Measurements from ENCODE around the gene RYR2.

Gene RYR2

GRCh38 chr1:237180256-237180655 lies 138.3 kb downstream of the RYR2 start:
- ChIA-PET POLR2A (ENCODE audit: low non-redundant PET) (no interaction called here), CTCF (no interaction called here)
- DNase-seq (ENCODE audit: low spot score): no peak
- TF ChIP-seq, protein P1, sequence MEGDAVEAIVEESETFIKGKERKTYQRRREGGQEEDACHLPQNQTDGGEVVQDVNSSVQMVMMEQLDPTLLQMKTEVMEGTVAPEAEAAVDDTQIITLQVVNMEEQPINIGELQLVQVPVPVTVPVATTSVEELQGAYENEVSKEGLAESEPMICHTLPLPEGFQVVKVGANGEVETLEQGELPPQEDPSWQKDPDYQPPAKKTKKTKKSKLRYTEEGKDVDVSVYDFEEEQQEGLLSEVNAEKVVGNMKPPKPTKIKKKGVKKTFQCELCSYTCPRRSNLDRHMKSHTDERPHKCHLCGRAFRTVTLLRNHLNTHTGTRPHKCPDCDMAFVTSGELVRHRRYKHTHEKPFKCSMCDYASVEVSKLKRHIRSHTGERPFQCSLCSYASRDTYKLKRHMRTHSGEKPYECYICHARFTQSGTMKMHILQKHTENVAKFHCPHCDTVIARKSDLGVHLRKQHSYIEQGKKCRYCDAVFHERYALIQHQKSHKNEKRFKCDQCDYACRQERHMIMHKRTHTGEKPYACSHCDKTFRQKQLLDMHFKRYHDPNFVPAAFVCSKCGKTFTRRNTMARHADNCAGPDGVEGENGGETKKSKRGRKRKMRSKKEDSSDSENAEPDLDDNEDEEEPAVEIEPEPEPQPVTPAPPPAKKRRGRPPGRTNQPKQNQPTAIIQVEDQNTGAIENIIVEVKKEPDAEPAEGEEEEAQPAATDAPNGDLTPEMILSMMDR (conservative IDR thresholded peaks at IDR 0.05; ENCODE audit: low read depth): no peak
- H3K27ac ChIP-seq: no peak overlapping the region

DNA sequence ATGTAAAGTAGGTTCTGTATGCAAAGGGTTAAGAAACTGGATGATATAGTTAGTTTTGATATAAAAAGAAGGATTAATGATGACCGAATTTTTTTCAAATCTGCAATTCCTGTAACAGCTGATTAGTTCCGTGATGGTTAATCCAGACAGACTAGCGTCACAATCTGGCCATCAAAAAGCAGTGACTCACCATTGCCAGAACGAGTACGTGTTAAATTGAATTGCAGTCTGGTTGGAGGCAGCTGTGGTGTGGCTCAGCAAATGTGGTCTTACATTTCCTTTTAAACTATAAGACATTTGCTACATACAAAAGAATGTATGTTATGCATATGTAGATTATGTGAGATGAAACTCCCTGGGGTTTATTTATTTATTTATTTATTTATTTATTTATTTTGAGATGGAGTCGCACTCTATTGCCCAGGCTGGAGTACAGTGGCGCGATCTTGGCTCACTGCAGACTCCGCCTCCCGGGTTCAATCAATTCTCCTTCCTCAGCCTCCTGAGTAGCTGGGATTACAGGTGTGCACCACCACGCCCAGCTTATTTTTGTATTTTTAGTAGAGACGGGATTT lies 139.8 kb downstream of the RYR2 start:
- no peak for DNase-seq (ENCODE audit: low spot score)
- H3K27ac ChIP-seq: no peak overlapping the region
- CTCF ChIA-PET: interaction anchor here (0.6 kb wide), 1 partner anchor 576 kb away, joined by 9 read pairs; no protein-coding TSS in a partner anchor
- TF ChIP-seq, protein P1 (conservative IDR thresholded peaks at IDR 0.05; ENCODE audit: low read depth): no peak
- POLR2A ChIA-PET (ENCODE audit: low non-redundant PET): no interaction called here

DNA sequence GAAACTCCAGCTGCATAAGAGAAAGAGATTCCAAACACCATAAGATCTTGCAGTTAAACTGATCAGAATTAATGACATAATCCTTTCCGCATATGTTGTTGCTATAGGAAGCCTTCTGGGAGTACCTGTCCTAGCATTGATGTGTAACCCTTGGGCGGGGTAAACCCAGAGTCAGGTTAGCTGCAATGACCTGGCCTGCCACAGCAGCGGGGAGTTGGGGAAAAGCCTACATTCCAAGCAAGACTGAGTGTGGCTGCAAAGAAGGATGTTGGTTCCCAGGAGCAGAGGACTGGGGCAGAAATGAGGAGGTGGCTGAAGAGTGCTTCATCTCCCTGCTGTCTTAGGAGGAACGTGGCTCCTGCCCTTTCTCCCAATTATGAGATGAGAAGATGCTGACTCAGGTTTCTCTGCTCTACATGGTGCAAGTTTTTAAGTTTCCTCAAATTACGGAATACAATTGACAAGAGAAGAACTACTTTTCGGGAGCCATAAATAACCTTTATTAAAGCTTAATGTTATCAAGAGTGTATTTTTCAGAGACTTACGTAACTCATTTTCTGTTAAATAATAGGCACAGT lies 142.1 kb downstream of the RYR2 start:
- H3K27ac ChIP-seq: no peak overlapping the region
- TF ChIP-seq, protein P1 (conservative IDR thresholded peaks at IDR 0.05; ENCODE audit: low read depth): no peak
- DNase-seq (ENCODE audit: low spot score): no peak
- ChIA-PET CTCF (interaction anchor here (0.6 kb wide), 1 partner anchor 202 kb away, joined by 6 read pairs; no protein-coding TSS in a partner anchor), POLR2A (ENCODE audit: low non-redundant PET) (no interaction called here)

DNA sequence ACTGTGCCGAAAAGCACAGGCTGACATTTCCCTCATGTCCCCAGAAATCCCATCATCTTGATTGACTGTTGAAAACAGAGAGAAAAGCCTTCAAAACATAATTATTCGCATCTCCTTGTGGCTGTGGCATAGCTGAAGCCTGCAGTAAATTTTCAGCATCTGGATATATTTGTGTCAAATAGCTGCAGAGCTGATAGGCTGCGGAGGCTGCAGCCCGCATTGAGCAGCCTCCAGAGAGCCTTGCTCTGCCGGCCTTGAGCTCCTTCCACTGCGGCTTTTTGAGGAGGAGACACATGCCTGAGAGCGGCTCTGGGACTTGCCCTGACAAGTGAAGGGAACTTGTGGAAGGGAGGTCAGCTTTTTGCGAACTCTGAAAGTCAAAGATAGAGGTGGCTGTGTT lies 144.7 kb downstream of the RYR2 start:
- DNase-seq (ENCODE audit: low spot score): no peak
- TF ChIP-seq, protein P1 (conservative IDR thresholded peaks at IDR 0.05; ENCODE audit: low read depth): no peak
- POLR2A ChIA-PET (ENCODE audit: low non-redundant PET): interaction anchor here (0.7 kb wide), 1 partner anchor 27 kb away, joined by 5 read pairs; no protein-coding TSS in a partner anchor
- H3K27ac ChIP-seq: no peak overlapping the region
- CTCF ChIA-PET: no interaction called here

- no peak for DNase-seq (ENCODE audit: low spot score)
- TF ChIP-seq, protein P1 (conservative IDR thresholded peaks at IDR 0.05; ENCODE audit: low read depth): no peak
- H3K27ac ChIP-seq: no peak overlapping the region
- ChIA-PET CTCF (no interaction called here), POLR2A (ENCODE audit: low non-redundant PET) (no interaction called here)
These were observed 145.9 kb downstream of the RYR2 start for GRCh38 chr1:237187842-237188241.

DNA sequence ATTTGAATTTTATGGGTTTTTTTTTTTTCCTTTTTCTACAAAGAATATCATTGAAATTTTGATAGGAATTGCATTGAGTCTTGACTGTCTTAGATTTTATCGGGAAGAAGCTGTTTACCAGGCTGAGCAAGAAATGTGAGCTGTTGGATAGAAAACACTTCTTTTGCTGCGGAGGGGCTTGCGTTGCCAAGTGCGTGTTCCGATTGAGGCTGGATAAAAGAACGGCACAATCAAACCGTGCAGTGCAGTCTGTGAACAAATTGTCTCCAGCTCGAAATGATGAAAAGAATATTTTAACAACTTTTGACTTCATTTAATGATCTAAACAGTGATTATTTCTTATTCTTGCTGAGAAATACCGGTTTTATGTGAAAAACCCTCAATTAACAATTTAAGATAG lies 149.4 kb downstream of the RYR2 start:
- H3K27ac ChIP-seq: no peak overlapping the region
- CTCF ChIA-PET: interaction anchor here (0.6 kb wide), 2 partner anchors 13 to 588 kb away, joined by 3 read pairs; no protein-coding TSS in a partner anchor
- DNase-seq (ENCODE audit: low spot score): no peak
- POLR2A ChIA-PET (ENCODE audit: low non-redundant PET): no interaction called here
- TF ChIP-seq, protein P1 (conservative IDR thresholded peaks at IDR 0.05; ENCODE audit: low read depth): no peak
